T-helper 1 cell treated with Interleukin-12 subunit alpha and Interleukin-12 subunit beta and Interleukin-4 antibody, amounts not matched to agents 30 ng/mL and 1 ng/mL, for 36 hours (primary cell): ENCODE results near the gene PUM1. TPM values are rescaled to one million over a fixed set of nuclear protein-coding genes. Genes with fewer than 3 reads are reported as not detected.
"Not testable (repeated sequence)": the region's sequence is repeated elsewhere in the genome, so short reads cannot be mapped to it uniquely, and the experiment has no call there.

Source experiments
- intact Hi-C: fragments of 100-400 bp; cut with micrococcal nuclease; formaldehyde crosslinking; loops from one replicate; pipeline ENCODE4 v1.15.1; 2024
- total RNA-seq: library from RNA; stranded (reverse); gene quantifications from 2 replicates; pipeline ENCODE4 v1.2.3, GENCODE V29; 2022

PUM1 gene, protein sequence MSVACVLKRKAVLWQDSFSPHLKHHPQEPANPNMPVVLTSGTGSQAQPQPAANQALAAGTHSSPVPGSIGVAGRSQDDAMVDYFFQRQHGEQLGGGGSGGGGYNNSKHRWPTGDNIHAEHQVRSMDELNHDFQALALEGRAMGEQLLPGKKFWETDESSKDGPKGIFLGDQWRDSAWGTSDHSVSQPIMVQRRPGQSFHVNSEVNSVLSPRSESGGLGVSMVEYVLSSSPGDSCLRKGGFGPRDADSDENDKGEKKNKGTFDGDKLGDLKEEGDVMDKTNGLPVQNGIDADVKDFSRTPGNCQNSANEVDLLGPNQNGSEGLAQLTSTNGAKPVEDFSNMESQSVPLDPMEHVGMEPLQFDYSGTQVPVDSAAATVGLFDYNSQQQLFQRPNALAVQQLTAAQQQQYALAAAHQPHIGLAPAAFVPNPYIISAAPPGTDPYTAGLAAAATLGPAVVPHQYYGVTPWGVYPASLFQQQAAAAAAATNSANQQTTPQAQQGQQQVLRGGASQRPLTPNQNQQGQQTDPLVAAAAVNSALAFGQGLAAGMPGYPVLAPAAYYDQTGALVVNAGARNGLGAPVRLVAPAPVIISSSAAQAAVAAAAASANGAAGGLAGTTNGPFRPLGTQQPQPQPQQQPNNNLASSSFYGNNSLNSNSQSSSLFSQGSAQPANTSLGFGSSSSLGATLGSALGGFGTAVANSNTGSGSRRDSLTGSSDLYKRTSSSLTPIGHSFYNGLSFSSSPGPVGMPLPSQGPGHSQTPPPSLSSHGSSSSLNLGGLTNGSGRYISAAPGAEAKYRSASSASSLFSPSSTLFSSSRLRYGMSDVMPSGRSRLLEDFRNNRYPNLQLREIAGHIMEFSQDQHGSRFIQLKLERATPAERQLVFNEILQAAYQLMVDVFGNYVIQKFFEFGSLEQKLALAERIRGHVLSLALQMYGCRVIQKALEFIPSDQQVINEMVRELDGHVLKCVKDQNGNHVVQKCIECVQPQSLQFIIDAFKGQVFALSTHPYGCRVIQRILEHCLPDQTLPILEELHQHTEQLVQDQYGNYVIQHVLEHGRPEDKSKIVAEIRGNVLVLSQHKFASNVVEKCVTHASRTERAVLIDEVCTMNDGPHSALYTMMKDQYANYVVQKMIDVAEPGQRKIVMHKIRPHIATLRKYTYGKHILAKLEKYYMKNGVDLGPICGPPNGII
- total RNA-seq: 119 and 121 TPM in 2 replicates

DNA sequence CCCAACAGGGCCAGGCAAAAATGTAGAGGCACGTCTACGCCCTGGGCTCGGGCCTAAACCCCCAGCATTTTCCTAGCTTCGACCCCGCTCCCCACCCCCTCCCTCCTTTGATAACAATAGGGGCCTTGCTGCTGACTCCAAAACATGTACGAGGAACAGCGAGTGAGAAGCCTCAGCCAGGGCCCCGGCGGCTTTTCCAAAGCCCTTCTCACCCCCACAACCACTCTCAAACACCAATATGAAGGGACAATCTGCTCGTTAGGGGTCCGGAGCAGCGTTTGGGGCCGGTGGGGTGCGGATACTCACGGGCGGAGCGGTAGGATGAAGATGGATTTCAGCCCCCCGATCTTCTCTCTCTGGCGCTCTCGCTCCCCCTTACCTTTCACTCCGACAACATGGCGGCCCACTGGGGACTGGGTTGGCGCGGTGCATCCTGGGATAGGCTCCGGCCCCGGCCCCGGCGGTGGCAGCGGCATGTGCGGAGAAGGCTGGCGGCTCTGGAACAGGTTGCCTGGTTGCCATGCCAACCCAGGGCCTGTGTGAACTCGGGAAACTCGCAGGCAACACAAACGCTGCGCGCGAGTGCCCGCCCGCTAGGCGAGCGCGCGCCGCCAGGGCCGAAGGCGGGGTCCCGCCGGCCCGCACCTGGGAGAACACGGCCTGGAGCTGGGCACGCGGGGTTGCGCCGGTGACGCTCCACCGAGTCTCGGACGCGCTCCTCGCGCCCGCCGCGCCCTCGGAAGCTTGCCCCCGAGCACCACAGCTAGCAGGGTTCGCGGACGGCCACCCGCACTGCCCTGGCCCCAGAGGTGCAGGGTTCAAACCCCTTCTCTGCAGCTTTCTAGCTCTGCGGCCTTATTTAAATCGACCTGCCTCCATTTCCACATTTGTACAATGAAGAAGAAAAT lies at the start of gene PUM1:
Gene PUM1, minus strand, starts transcription at position 408 of the 908 bp plus-strand sequence. CDS start 6,151 bp downstream, outside the sequence.
- intact Hi-C loops: loop anchor here (1.0 to 10.0 kb wide), 7 partner anchors 55 to 1007 kb away; partner anchors contain the start of genes LAPTM5, PEF1, SNRNP40 and TMEM39B

DNA sequence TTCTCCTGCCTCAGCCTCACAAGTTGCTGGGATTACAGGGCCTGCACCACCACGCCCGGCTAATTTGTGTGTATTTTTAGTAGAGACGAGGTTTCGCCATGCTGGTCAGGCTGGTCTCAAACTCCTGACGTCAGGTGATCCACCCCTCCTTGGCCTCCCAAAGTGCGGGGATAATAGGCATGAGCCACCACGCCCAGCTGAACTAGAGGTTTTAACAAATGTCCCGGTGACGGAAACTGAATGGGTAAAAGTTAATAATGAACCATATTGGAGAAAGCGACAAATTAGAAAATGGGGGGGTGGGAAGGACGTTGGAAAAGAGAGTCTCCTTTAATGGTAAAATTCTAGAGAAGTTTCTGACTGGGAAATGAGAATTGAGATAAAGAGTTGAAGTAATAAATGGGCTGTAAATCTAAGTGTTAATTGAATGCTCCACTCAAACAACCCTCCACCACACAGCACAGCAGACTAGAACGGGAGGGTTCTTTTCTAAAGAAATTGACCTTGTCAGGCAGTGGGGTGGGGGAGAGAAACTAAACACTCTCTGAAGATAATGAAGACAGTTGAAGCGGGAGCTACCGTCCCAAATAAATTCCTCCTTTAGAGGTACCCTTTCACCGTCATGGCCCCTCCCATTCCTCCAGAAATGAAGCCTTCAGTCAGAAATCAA lies 46.9 kb upstream of the PUM1 start:
- intact Hi-C loops: no loop called here

DNA sequence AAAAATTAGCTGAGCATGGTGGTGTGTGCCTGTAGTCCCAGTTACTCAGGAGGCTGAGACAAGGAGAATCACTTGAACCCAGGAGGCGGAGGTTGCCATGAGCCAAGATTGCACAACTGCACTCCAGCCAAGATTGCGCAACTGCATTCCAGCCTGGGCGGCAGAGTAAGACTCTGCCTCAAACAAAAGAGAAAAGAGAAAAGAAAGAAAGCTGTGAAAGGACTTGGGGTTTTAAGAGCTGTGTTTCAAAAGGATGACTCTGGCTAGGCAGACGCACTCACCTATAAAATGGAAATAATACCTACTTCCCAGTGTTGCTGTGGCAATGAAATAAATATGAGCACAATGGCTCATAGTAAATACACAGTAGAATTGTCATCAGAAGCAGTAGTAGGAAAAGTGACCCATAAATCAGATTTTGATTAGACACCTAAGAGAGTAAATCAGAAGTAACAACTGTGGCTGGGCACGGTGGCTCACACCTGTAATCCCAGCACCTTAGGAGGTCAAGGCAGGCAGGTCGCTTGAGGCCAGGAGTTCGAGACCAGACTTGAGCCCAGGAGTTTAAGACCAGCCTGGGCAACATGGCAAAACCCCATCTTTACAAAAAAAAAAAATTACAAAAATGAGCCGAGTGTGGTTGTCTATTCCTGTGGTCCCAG lies 45.9 kb upstream of the PUM1 start:
- intact Hi-C loops: no loop called here

DNA sequence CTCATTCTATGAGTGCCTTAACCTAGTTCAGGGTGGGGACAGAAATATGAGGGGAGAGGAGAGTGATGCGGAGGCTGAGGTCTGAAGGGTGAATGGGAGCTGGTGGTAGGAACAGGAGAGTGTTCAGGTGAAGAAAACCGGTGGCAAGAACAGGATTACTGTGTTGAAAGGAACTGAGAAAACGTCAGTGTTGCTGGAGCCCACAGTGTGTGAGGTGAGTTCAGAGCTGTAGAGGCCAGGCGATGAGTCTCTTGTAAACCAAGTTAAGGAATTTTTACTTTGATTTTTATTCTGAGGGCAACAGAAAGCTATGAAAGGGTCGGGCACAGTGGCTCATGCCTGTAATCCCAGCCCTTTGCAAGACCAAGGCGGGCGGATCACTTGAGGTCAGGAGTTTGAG lies 45.3 kb upstream of the PUM1 start:
- intact Hi-C loops: no loop called here

DNA sequence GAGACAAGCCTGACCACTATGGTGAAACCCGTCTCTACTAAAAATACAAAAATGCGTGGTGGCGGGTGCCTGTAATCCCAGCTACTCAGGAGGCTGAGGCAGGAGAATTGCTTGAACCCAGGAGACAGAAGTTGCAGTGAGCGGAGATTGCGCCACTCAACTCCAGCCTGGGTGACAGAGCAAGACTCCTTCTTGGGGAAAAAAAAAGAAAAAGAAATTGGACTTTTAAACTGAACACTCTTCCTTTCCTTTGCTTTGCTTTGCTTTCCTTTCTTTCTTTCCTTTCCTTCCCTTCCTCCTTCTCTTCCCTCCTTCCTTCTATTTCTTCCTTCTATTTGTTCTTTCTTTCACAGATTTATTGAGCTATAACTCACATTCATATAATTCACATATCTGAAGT lies 43.3 kb upstream of the PUM1 start:
- intact Hi-C loops: no loop called here

DNA sequence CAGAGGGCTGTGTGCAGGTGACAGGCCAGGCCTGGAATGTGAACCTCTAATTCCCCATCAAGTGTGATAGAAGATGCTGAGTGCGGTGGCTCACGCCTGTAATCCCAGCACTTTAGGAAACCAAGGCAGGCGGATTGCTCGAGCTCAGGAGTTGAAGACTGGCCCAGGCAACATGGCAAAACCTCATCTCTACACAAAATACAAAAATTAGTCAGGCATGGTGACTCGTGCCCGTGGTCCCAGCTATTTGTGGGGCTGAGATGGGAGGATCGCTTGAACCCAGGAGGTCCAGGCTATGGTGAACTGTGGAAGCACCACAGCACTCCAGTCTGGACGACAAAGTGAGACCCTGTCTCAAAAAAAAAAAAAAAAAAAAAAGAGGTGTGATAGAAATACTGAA lies 40.1 kb upstream of the PUM1 start:
- intact Hi-C loops: no loop called here

DNA sequence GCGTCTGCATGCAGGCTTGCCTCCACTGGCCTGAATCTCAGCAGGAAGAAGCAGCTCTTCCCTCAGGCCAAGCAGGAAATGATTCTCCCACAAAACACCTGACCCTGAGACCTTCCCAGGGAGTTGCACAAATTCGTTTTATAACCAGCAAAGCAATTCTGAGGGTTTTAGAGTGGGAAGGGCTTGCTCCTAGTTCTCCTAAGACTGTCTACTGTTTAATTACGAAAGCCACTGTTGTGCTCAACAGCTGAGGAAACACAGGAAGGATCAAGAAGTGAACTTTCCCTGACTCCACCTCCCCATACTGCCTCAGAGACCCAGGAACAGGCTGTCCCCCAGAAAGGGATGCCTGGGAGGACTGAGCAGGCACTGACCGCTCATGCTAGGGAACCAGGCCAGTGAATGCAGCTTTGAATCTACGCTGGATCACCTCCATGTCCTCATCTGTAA lies 37.0 kb upstream of the PUM1 start:
- intact Hi-C loops: no loop called here

DNA sequence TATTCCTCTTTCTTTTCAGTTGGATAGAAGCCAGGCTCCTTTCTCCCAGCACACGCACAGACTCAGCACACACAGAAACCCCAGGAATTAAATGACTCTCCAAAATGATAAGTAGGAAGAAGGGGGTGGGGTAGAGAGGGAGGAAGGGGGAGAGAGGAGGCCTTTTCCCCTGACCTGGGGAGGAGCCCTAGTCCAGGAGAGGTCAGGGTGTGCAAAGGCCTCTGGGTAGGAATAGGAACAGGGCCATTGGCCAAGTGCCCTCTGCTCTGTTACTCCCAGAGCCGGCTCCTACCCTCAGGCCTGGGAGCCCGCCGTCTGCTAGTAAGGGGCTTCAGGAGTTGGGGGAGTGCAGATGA lies 35.6 kb upstream of the PUM1 start:
- intact Hi-C loops: no loop called here

DNA sequence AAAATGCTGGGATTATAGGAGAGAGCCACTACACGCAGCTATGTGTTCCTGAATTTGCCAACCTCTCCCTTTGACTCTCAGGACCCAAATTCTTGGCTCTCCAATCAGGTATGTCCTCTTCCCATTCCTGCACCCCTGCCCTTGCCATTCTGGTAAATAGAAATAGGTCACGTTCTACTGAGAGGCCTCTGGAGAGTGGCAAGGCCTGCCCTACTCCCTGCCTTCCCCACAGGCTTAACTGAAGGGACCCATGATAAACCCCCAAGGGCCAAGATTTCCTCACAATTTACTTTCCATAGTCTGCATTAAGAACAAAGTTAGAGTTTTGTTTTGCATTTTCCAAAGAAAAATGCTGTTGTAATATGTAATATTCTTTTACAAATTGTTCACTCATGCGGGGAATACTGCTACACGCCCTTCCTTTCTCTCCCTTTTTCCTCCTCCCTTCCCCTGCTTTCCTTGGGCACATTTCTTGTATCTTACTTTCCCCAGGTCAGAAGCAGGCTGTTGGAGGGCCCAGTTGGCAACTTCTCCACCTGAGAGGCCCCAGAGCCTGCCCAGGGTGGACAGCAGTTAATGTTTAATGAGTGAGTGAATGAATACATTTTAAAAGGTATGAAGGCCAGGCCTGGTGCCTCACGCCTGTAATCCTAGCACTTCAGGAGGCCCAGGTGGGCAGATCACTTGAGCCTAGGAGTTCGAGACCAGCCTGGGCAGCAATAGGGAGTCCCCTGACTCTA lies 33.9 kb upstream of the PUM1 start:
- intact Hi-C loops: no loop called here

DNA sequence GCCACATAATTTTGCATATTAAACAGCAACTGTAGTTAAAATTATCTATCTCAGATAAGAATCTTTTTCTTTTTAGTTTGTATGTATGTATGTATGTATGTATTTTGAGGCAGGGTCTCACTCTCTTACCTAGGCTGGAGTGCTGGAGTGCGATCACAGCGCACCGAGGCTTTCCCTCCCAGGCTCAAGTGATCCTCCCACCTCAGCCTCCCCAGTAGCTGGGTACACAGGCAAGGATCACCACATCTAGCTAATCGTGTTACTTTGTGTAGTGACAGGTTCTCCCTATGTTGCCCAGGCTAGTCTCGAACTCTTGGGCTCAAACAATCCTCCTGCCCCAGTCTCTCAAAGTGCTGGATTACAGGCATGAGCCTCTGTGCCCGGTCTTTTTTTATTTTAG lies 30.5 kb upstream of the PUM1 start:
- intact Hi-C loops: no loop called here

DNA sequence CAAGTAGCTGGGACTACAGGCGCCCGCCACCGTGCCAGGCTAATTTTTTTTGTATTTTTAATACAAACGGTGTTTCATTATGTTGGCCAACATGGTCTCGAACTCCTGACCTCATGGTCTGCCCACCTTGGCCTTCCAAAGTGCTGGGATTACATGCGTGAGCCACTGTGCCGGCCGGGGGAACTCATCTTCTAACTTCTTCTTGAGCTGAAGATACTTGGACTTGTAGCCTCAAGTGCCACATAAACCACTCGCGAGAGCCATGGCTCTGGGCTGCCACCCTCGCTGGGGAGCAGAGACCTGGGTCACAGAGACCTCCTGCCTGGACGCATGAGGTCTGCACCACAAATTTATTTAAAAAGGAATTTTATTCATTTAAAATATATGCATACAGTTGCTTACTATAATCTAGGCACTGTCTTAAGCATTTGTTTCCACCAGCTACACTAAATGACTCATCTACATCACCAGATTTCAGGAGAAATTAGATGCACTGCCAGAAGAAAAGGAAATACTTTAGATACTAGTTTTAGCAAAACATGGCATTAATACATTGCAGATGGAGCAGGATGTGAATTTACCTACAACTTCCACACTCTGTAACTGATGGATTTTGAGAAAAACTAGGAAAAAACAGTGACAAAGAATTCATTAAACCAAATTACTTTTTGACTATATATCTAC lies 29.9 kb upstream of the PUM1 start:
- intact Hi-C loops: no loop called here

DNA sequence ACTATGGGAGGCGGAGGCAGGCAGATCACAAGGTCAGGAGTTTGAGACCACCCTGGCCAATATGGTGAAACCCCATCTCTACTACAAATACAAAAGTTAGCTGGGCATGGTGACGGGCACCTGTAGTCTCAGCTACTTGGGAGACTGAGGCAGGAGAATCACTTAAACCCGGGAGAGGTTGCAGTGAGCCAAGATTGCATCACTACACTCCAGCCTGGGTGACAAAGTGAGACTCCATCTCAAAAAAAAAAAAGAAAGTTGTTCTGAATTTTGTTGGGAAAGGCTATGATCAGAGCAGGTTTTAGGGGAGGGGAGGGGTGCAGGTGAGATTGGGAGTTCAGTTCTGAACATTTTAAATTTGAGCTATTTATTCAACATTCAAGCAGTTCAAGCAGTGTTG lies 22.6 kb upstream of the PUM1 start:
- intact Hi-C loops: not testable (repeated sequence)

DNA sequence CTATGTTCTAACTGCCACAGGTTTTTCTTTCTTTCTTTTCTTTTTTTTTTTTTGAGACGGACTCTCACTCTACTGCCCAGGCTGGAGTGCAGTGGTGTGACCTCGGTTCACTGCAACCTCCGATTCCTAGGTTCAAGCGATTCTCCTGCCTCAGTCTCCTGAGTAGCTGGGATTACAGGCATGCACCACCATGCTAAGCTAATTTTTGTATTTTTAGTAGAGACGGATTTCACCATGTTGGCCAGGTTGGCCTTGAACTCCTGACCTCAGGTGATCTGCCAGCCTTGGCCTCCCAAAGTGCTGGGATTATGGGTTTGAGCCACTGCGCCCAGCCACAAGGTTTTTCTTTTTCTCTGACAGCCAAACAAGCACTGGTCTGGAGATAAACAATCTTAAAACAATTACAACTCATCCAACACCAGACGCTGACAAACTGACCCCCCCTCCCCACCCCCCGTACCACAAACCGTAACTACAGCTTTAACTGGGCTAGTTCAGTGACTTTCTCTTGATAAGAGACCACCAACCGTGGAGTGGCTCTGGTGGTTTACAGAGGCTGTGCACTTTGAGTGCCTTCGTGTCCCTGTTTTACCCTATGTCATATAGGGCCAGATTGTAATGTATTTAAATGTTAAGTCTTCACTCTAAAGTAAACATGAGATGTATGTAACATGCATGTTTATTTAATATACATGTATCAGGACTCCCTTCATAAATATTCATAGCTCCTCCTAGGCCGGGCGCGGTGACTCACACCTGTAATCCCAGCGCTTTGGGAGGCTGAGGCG lies 19.5 kb upstream of the PUM1 start:
- intact Hi-C loops: no loop called here

DNA sequence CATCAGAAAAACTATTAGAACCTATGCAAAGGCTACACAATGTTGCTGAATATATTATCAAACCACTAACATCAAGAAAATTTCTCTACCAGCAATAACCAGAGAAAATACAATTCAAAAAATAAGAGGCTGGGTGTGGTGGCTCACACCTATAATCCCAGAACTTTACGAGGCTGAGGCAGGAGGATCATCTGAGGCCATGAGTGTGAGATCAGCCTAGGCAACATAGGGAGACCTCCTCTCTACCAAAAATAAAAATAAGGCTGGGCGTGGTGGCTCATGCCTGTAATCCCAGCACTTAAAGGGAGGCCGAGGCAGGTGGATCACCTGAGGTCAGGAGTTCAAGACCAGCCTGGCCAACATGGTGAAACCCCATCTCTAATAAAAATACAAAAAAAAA lies 16.9 kb upstream of the PUM1 start:
- intact Hi-C loops: no loop called here

DNA sequence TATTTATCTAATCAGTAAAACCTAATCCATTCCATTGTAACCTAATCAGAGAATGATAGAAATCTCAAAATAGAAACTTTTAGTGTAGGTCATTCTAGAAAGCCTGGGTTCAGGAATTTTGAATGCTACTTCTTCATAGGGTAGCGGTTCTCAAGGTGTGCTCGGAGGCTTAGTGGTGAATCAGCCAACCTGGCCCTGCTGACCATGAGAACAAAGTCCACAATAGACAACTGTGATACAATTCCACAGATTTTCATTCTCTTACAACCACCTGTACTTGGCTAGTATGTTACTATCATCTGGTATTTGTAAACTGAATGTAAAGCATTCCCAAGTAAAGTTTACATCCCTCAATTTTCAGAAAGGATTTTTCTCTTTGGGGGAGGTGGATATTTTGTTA lies 7.5 kb upstream of the PUM1 start:
- intact Hi-C loops: no loop called here

DNA sequence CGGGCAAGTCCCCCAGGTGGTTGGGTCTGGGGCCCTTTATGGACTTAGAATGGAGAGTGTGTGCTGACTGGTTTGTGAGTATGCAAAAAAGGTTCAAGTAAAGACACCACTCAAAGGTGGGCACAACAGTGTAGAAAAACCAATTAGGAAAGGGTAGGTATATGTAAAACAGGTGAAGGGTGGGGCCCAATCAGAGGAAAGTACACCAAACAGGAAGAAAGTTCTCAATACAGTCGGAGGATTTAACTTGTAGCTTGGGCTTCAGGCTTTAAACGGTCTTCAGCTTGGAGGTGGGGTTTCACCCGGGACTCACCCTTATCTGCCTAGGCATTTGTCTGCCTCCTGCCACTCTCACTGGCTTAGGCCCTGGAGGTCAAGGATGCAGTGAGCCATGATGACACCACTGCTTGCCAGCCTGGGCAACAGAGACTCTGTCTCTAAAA lies 6.8 kb upstream of the PUM1 start:
- intact Hi-C loops: no loop called here

DNA sequence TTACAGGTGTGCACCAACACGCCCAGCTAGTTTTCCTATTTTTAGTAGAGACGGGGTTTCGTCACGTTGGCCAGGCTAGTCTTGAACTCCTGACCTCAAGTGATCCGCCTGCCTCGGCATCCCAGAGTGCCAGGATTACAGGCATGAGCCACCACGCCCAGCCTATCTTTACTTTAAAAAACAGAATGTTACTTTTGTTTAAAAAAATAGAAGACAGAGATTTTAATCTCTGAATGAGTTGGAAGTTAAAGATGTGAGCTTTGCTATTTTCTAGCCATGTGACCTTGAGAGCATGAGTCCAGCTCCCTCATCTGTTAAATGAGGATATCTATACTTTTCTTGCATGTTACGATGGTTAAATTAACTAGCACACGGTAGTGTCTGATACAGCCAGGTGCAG lies 3.9 kb upstream of the PUM1 start:
- intact Hi-C loops: loop anchor here (10.0 kb wide), 1 partner anchor 315 kb away; the partner anchor contains the start of gene LAPTM5
